ENCODE measurements around the gene MTAP.

- TF ChIP-seq GATA2 (IDR thresholded peaks at IDR 0.05; ENCODE audit: low read depth, low read length) (no peak), GATA3 (IDR thresholded peaks at IDR 0.05; ENCODE audit: low read depth, low read length) (no peak)
Observed at GRCh38 chr9:21782205-21782604, 20.2 kb upstream of the MTAP start.

All from SH-SY5Y (cell line).